GM18507 (cell line): ENCODE measurements around the gene TPK1.
A peak's percentile ranks its signal among the peaks of the same experiment; 100 is the strongest.
"Not testable (repeated sequence)": the region's sequence is repeated elsewhere in the genome, so short reads cannot be mapped to it uniquely, and the experiment has no call there.

Source experiments
- DNase-seq: peaks from one replicate; pipeline ENCODE4 v3.0.0; 2011; ENCODE audit warnings: low read depth; ENCODE audit not compliant: insufficient read length; ENCODE audit errors: extremely low spot score
- FAIRE-seq: peaks from 2 replicates; lab custom pipeline; 2011; peaks lifted over from hg19 to GRCh38; lab: Jason Lieb, UNC

TPK1 gene

GRCh38 chr7:144827621-144828020 lies 8.2 kb downstream of the TPK1 start:
- DNase-seq (no peak), FAIRE-seq (no peak)

GRCh38 chr7:144826208-144826607 lies 9.6 kb downstream of the TPK1 start:
- FAIRE-seq (no peak), DNase-seq (no peak)

- FAIRE-seq (no peak), DNase-seq (no peak)
Measured at GRCh38 chr7:144824360-144824759, 11.5 kb downstream of the TPK1 start.

GRCh38 chr7:144822223-144822622 lies 13.6 kb downstream of the TPK1 start:
- no peak for DNase-seq
- no peak for FAIRE-seq

GRCh38 chr7:144821067-144821466 lies 14.8 kb downstream of the TPK1 start:
- FAIRE-seq (peak; percentile 80), DNase-seq (no peak)

- FAIRE-seq (peak; percentile 5), DNase-seq (no peak)
Measured at GRCh38 chr7:144820552-144820951, 15.3 kb downstream of the TPK1 start.

- FAIRE-seq, result no peak
- DNase-seq, result no peak
Measured at GRCh38 chr7:144819566-144819965, 16.3 kb downstream of the TPK1 start.

GRCh38 chr7:144818511-144818910 lies 17.3 kb downstream of the TPK1 start:
- DNase-seq (no peak), FAIRE-seq (peak; percentile 72)

GRCh38 chr7:144817001-144817400 lies 18.9 kb downstream of the TPK1 start:
- FAIRE-seq (no peak), DNase-seq (no peak)

- FAIRE-seq (no peak), DNase-seq (no peak)
Measured at GRCh38 chr7:144814299-144814698, 21.6 kb downstream of the TPK1 start.

- DNase-seq (no peak), FAIRE-seq (peak; percentile 79)
Measured at GRCh38 chr7:144812379-144813283, 23.2 kb downstream of the TPK1 start.

- no peak for FAIRE-seq
- DNase-seq, result no peak
Measured at GRCh38 chr7:144805627-144806239, 30.1 kb downstream of the TPK1 start.

- FAIRE-seq, DNase-seq: not testable (repeated sequence)
Measured at GRCh38 chr7:144800678-144801436, 35.0 kb downstream of the TPK1 start.

- no peak for FAIRE-seq
Measured at GRCh38 chr7:144796919-144797318, 38.9 kb downstream of the TPK1 start.

GRCh38 chr7:144792050-144792449 lies 43.8 kb downstream of the TPK1 start:
- DNase-seq, result no peak
- no peak for FAIRE-seq

More at GRCh38 chr7:144796919-144797318, 38.9 kb downstream of the TPK1 start:
- no peak for DNase-seq

GRCh38 chr7:144791488-144791887 lies 44.4 kb downstream of the TPK1 start:
- FAIRE-seq, result no peak

GRCh38 chr7:144787127-144787526 lies 48.7 kb downstream of the TPK1 start:
- DNase-seq (no peak), FAIRE-seq (no peak)

More at GRCh38 chr7:144791488-144791887, 44.4 kb downstream of the TPK1 start:
- no peak for DNase-seq

- no peak for FAIRE-seq
- DNase-seq, result no peak
Measured at GRCh38 chr7:144786522-144786921, 49.3 kb downstream of the TPK1 start.

GRCh38 chr7:144786079-144786478 lies 49.8 kb downstream of the TPK1 start:
- DNase-seq (no peak), FAIRE-seq (no peak)

- DNase-seq (no peak), FAIRE-seq (no peak)
Measured at GRCh38 chr7:144785521-144785920, 50.3 kb downstream of the TPK1 start.
